ENCODE results near the gene NMBR.

DNA sequence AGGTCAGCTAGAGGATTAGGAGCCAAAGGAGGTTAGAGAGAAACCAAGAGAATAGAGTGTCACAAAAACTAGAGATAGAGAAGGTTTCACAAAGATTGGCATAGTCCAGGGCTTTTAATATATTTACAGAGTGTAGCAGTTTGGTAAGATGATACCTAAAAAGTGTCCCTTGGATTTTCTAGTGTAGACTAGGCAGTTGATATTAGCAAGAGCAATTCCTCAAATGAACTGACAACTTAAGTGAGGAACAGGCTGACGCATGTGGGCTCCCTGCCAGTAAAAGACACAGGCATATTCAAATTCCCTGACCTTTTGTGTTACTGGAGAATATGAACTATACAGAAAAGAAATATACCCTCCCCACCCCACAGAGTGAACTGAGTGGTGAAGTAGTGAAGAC lies 40.3 kb upstream of the NMBR start:
- TF ChIP-seq TAF1 (IDR thresholded peaks at IDR 0.05; ENCODE audit: low read depth) (no peak), EP300 (conservative IDR thresholded peaks at IDR 0.05; ENCODE audit: poor library complexity, severe bottlenecking) (no peak), EZH2 (IDR thresholded peaks at IDR 0.05; ENCODE audit: borderline replicate concordance, insufficient read depth, low read length, poor library complexity, severe bottlenecking) (no peak), POLR2AphosphoS5 (IDR thresholded peaks at IDR 0.05) (no peak), MXI1 (conservative IDR thresholded peaks at IDR 0.05; ENCODE audit: poor library complexity, severe bottlenecking) (no peak), SMC3 (conservative IDR thresholded peaks at IDR 0.05; ENCODE audit: poor library complexity) (no peak)
- TF ChIP-seq, protein P1, sequence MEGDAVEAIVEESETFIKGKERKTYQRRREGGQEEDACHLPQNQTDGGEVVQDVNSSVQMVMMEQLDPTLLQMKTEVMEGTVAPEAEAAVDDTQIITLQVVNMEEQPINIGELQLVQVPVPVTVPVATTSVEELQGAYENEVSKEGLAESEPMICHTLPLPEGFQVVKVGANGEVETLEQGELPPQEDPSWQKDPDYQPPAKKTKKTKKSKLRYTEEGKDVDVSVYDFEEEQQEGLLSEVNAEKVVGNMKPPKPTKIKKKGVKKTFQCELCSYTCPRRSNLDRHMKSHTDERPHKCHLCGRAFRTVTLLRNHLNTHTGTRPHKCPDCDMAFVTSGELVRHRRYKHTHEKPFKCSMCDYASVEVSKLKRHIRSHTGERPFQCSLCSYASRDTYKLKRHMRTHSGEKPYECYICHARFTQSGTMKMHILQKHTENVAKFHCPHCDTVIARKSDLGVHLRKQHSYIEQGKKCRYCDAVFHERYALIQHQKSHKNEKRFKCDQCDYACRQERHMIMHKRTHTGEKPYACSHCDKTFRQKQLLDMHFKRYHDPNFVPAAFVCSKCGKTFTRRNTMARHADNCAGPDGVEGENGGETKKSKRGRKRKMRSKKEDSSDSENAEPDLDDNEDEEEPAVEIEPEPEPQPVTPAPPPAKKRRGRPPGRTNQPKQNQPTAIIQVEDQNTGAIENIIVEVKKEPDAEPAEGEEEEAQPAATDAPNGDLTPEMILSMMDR (IDR thresholded peaks at IDR 0.05; ENCODE audit: poor library complexity, severe bottlenecking), result no peak
- TF ChIP-seq, protein P2, sequence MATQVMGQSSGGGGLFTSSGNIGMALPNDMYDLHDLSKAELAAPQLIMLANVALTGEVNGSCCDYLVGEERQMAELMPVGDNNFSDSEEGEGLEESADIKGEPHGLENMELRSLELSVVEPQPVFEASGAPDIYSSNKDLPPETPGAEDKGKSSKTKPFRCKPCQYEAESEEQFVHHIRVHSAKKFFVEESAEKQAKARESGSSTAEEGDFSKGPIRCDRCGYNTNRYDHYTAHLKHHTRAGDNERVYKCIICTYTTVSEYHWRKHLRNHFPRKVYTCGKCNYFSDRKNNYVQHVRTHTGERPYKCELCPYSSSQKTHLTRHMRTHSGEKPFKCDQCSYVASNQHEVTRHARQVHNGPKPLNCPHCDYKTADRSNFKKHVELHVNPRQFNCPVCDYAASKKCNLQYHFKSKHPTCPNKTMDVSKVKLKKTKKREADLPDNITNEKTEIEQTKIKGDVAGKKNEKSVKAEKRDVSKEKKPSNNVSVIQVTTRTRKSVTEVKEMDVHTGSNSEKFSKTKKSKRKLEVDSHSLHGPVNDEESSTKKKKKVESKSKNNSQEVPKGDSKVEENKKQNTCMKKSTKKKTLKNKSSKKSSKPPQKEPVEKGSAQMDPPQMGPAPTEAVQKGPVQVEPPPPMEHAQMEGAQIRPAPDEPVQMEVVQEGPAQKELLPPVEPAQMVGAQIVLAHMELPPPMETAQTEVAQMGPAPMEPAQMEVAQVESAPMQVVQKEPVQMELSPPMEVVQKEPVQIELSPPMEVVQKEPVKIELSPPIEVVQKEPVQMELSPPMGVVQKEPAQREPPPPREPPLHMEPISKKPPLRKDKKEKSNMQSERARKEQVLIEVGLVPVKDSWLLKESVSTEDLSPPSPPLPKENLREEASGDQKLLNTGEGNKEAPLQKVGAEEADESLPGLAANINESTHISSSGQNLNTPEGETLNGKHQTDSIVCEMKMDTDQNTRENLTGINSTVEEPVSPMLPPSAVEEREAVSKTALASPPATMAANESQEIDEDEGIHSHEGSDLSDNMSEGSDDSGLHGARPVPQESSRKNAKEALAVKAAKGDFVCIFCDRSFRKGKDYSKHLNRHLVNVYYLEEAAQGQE (IDR thresholded peaks at IDR 0.05; ENCODE audit: borderline replicate concordance), result no peak

All from neural cell (in vitro differentiated cells).